ENCODE data around the gene IGLL5.

The IGLL5 gene

DNA sequence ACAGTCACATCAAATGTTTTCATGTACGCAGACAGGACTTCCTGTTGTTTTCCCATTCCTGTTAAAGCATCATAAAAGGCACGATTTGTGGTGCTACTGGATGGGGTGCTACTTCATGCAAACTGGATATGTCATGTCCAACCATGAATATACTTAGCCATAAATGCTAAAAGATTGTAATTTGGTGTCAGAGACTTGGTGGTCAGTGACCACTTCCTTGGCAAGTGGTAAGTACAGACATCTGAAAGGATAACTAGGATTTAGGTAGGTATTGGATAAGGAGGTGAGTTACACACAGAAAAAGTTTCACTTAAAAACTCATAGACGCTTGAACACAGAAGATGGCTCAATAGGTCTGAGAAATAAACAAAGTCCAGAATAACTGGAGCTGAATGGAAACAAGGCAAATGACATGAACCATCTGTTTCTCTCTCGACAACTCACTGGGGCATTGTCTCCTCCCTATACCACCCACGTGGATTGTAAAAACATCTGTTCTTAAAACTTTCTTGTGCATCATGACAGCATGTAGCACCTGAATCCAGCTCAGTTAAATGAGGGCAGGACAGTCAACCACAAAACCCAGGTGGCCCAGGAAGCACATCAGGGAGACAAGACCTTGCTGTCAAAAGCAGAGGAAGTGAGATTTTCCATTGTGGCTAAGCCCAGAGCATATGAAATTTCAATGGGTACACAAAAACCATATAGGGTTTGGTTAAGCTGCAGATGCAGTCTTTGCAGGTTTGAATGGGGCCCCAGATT is 22.1 kb upstream of the IGLL5 start:
- peak; percentile 68 for DNase-seq

DNA sequence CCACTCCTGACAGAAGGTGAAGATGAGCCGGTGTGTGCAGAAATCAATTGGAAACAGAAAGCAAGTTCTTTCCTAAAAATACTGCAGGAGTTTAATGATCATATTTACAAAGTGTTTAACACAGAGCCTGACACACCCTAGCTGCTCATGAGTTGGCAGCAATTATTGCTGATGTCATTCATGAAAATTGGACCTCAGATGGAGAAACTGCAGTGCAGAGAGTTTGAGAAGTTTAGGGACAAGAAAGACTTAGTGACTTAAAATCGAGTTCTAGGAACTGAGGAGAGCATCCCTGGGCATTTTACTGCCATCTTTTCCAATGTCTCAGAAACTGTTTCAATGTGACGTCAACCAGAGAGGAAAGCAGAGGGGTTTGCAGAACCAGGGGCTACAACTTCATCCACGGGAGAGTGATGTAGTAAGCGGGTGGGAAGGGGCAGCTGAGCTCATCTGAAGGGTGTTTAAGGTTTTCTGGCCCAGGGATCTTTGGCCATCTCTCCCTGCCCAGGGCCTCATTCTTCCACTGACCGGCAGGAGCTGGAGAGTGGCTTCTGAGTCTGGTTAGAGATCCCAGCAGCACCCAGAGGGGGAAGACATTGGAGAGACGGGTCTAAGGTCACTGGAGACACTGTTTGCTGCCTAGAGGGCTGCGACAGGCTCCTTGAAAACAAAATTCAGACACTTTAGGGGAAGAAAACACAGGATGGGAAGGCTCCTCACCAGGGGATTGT is 21.1 kb upstream of the IGLL5 start:
- peak; percentile 38 for DNase-seq

DNA sequence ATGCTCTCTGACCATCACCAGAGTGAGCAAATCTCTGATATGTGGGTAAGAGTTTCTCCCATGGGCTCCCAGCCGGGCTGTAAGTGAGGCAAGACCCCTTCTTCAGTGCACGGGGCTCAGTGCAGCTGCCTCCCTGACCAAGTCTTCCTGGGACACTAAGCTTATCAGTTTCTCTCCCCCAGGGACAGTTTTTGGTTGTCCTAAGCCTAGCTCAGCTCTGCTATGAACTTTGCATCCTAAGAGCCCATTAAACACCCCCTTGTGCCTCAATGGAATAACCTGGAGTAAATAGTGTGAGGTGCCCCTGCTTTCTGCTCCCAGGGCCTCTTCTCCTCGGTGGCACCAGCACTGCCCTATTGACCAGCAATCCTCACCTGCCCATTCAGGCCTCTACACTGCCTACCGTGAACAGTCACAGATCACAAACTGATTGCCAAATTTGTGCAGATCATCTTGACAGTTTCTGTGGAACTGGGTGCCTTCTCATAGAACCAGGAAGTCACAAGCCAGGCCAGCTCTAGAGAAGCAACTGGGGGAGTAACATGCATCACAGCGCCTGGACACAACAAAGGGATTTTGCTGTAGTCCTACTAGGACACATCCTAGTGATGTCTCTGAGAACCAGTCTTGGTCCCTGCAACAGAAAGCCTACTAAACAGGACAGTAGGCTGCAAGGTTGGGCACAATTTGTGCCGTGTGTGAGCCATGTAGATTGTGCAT is 19.5 kb upstream of the IGLL5 start:
- DNase-seq: peak; percentile 31

DNA sequence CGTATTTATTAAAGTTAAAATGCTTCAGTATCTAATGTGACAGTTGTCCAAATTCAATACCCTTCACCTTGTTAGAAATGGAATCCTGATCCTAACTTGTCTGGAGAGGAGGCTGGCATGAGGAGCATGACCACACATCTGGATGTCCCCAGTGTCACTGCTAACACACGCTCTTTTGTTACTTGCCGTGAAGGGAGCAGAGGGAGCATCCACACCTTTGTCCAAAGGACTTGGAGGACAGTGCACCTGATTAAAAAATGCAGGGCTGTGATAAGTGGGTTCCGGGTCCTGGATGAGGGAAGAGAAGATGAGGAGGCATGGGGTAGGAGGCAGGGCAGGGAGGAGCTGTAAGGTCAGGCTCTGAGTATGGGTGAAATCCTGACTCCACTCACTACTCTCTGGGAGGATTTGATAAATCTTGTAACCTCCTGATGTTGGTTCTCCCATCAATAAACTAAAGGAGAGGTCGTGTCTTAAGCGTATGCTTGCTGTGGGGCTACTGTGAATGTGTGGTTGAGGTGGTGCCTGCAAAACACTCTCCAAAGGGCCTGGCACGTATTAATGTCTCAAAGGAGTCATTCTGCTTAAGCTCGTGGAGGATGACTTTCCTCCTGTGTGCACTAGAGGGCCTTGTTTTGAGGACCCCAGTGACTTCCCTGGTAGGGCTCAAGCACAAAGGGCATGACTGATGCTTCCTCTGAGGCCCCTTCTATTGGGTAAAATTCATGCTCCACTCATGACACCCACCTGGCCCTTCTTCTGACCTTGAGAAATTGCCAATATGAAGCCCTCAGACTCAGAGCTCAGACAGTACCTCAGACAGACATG is 16.8 kb upstream of the IGLL5 start:
- DNase-seq: peak; percentile 22

DNA sequence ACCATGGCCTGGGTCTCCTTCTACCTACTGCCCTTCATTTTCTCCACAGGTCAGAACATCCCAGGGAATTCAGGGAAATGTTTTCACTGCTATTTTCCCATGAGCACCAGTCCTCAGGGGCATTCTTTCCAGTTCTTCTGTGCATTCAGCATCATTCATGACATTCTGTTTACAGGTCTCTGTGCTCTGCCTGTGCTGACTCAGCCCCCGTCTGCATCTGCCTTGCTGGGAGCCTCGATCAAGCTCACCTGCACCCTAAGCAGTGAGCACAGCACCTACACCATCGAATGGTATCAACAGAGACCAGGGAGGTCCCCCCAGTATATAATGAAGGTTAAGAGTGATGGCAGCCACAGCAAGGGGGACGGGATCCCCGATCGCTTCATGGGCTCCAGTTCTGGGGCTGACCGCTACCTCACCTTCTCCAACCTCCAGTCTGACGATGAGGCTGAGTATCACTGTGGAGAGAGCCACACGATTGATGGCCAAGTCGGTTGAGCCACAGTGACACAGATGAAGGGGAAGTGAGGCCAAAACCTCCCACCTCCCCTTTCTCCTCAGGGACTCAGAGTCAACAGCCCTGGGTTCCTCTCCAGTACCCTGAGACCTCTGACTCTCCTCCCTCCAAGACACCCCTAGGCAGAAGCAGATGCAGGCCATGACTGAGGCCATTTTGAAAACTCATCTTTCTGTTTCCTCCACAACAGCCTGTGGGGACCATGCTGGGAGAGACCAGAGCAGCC is 15.9 kb upstream of the IGLL5 start:
- DNase-seq: peak; percentile 24

DNA sequence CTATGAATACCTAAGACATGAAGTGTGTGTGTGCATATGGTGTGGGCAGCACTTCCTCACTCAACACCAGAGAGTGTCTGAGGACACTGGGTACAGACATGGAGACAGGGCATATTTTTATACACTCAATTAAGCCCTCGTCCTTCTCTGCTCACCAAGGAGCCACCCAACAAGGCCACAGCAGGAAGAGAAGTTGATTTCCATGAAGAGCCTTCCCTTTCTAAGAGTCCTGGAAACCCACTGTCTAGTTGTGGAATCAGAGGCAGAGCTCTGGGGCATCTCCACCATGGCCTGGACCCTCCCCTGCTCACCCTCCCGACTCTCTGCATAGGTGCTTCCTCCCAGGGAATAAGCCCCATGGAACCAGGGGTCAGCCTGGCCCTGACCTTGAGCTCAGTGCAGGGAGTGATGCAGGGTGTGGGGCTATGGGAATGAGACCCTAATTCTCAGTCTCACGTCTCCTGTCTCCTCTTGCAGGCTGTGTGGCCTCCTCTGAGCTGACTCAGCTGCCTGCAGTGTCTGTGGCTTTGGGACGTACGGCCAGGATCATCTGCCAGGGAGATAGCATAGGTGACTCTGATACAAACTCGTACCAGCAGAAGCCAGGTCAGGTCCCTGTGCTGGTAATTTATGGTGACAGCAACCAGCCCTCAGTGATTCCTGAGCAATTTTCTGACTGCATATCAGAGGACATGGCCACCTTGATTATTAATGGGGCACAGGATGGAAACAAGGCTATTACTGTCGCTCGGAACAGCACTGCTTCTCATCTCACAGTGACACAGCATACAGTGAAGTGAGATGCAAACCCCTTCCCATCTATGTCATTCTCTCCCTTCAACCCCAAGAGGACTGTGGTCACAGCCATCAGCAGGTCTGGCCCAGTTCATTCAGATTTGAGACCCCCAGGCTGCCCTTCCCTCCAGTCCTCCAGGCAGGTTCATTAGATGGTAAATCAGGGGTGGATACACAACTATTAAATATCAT is 14.6 kb upstream of the IGLL5 start:
- peak; percentile 31 for DNase-seq

DNA sequence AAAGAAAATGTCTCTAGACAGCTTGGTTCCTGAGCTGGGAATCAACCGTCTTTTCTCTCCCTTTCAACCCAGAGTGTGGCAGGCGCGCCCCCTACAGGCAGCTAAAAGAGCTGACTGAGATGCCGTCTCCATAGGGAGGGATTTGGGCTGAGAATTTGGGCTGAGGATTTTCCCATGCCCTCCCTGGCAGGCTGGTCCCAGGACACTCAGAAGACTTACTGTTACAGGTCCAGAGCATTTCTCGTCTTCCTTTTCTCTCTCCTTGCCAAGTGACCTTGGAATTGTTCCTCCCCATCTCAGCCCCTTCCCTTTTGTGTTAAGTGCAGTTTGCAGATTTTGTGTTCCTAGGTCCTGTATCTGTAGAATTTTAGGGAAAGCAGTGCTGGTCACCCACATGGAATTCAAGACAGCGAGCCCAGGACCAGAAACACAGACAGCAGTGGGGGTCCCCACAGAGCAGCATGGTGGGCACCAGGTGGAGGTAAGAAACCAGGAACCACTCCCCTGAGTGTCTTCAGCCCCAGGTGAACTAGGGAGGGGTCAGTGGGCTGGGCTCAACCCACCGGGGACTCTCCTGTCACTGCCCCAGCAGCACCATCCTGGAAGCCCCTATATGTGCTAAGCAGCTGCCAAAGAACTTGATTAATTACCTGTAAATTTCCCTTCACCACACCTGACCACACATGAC is 9.9 kb upstream of the IGLL5 start:
- peak; percentile 92 for DNase-seq

DNA sequence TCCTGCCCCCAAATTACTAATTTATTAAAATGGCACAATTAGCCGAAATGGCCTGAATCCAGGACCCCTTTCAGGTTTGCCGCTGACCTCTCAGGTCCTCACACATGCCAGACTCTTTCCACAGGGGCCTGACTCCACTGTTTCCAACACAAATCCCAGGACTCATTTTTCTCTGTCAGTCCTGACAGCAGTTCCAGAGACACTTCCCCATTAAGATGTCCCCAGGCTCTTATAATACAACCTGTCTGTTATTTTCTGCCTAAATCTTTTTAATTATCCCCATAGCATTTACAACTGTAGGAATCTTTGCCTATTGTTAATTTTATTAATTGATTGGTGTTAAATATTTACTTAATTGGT is 9.4 kb upstream of the IGLL5 start:
- no peak for DNase-seq

DNA sequence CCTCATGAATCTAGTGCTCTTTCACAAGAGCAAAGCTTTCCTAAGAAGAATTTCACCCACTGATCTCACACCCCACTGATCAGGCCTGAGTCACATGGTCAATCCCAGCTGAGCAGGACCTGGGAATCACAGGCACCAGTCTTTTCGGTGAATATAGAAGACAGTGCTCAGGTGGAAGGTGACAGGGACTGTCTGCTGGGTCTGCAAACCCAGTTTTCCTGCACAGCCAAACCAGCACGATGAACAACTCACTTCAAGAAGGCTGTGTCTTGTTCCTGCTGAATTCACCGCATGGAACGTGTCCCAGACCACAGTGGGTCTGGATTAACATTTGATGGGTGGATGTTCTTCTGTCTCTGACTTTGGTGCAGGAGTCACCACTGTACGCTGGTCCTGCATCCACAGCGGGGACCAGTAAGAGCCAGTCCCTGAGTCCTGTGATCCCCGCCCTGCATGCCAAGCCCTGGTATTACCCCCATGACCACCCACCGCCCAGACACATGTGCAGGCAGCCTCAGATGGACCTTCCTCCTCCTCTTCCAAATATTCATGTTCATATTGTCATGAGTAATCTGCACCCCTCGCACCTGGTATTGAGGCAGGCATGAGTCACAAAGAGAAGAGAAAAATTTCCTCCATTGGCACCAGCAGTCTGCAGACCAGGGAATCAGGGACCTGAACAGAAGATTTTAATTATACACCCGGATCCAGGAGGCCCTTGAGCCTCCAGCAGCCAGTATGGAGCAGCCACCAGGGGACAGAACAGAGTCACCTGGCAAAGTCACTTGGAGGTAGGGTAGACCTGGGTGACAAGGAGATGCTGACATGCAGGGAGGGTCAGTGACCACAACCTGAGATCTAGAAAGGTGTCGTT is 8.6 kb upstream of the IGLL5 start:
- DNase-seq: peak; percentile 22

DNA sequence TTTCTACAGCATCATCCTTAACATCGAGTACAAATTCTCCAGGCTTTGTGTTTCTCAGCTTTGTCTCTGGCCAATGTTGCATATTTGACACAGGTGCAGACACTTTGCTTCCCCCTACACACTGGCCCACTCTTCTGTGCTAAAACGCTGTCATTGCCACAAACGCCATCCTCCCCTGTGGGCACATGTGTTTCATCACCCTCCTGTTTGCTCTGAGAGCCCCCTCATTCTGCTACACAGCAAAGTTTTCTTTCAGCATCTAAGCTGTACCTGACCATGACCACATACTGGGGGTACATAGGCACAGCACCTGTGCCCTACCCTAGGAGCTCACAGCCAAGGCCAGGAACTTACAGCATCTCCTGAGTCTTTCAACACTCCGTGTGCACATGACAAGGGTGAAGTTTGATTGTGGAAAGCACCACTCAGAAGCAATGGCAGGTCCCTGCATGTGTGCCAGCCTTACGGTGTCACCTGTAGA is 7.9 kb upstream of the IGLL5 start:
- DNase-seq: no peak

DNA sequence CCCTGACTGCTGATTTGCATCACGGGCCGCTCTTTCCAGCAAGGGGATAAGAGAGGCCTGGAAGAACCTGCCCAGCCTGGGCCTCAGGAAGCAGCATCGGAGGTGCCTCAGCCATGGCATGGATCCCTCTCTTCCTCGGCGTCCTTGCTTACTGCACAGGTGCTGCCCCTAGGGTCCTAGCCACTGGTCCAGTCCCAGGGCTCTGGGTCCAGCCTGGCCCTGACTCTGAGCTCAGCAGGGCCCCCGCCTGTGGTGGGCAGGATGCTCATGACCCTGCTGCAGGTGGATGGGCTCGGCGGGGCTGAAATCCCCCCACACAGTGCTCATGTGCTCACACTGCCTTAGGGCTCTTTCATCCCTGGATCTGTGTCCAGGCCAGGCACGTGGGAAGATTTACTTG is 7.0 kb upstream of the IGLL5 start:
- DNase-seq: no peak

DNA sequence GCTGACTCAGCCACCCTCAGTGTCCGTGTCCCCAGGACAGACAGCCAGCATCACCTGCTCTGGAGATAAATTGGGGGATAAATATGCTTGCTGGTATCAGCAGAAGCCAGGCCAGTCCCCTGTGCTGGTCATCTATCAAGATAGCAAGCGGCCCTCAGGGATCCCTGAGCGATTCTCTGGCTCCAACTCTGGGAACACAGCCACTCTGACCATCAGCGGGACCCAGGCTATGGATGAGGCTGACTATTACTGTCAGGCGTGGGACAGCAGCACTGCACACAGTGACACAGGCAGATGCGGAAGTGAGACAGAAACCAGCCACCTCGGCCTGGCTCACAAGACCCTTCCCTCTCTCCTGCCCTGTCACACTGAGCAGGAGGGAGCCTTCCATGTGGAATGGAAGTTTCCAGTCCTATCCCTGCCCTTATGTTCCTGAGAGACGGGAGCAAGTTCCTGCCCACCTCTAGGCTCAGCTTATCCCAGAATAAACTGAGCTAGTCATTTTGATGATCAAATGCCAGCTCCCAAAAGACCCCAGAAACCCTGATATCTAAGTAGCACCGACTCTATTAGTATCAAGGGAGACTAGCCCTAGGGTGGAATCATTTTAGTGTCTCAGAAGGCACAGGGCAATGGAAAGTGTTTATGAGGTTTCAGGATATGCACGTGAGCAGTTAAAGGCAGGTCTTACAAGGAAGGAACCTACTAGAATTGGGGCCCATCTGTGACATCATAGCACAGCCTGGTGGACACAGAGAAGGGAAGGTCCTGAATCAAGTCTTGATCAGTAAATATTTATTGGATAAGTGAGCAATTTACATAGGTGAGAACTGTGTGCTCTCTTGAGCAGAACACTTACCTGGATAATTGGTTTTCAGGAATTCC is 6.3 kb upstream of the IGLL5 start:
- no peak for DNase-seq

DNA sequence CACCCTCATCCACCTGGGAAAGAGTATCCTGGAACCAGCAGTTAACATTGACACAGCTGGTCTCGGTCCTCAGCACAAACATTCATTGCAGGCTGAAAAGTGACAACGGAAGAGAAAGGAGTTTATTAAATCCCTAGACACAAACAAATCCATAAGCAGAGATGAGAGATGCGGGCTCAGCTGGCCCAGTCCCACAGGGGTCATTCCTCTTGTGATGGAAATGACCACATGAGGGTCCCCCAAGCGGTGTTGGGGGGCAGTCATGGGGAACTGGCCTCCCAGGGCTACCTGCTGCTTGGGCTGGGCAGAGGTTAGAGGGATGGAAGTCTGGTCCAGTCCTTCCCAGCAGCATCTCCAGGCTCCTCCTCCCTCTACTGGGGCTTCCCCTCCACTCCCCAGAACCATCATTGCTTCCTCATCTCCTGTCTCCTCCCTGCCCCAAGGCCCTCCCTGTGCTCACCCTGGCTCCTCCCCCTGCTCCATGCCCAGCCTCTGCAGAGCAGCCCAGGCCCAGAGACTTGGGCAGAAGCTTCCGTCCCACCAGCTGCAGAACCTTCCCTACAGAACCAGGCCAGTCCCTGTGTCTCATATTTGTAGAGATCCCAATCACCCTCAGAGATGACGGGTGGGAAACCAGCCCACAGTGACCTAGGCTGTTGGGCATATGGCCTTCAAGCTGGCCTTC is 5.4 kb upstream of the IGLL5 start:
- no peak for DNase-seq

DNA sequence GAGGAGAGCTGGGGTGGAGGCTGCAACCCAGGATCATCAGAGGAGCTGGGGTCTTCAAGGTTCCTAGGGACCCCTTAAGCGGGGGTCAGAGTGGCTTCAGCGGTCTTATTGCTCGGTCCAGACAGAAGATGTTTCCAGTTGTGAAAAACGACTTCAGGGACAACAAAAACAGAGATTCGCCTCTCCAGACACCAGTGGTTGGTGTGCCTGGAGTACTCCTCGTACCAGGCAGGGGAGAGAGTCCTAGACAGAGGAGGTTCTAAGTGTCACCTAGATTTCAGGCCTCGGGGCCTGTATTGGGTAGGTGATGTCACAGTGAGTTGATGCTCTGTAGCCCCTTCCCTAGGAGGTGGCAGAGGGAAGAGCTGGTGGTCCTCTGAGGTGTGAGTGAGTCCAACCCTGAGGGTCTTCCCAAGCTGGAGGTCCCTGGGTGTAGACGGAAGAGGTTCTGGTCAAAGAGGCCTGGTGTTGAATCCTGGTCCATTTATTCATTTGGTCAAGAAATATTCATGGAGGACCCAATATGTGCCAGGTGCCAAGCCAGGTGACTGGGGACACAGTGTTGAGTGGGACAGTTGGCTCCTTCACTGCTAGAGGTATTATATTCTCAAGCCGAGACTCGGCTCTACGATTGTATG is 4.4 kb upstream of the IGLL5 start:
- DNase-seq: no peak

DNA sequence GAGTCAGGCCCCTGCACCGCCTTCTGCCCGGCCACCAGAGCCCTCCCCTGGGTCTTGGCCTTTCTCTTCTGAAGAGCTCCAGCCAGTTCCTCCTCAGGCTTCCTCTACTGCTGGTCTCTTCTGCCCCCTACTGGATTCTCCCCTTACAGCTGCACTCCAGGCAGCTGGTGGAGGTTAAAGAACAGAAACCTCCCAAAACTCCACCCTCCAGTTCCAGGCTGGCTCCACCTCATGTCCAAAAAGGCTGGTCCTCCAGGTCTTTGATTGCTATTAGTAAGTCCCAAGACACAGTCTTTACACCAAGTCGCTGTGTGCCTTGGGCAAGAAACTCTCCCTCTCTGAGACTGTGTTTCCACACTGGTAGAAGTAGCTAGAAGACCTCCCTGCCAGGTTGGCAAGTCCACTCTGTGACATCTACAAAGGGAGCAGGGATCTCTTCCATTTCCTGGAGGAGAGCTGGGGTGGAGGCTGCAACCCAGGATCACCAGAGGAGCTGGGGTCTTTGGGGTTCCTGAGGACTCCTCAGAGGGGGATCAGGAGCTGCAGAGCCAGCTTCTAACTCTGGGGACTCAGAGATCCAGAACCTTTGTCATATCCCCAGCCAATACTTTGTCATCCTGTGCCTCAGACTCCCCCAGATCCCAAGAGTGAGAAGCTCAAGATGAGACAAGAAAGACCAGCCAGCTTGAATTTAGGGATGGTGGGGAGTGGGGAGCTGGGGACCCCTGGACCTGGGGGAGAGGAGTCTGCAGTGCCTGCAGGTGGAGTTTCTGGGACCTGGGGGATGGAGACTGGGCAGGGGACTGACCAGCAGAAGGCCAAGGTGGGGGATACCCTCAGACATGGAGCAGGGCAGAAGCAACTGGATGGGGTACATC is 3.4 kb upstream of the IGLL5 start:
- DNase-seq: peak; percentile 82
